ENCODE measurements around the gene EOMES. TPM values are rescaled to one million over a fixed set of nuclear protein-coding genes. Genes with fewer than 3 reads are reported as not detected.

EOMES gene
- total and polyA plus RNA-seq, 12 donors = 0.10 to 1.2 (median 0.35) TPM

- peaks cover 0 to 12% of the 10 kb centered on the region in 2 donors for H3K4me1 ChIP-seq (replicated peaks in 1 of 2)
- no peaks in the 10 kb centered on the region for H3K36me3 ChIP-seq (replicated peaks in 1 of 2)
- TF ChIP-seq POLR2A (IDR thresholded peaks at IDR 0.05) (no peak), CTCF (IDR thresholded peaks at IDR 0.05) (no peak)
- no peaks in the 10 kb centered on the region for H3K27me3 ChIP-seq
- no peak overlapping the region for H3K27ac ChIP-seq
- intact Hi-C loops (cut with DNase I) = no loop called here
- no peak overlapping the region for H3K4me3 ChIP-seq
- 57 to 79% (median 69%) methylated on average over 6 of the region's 6 CpGs for WGBS, 4 donors
- no peaks in the 10 kb centered on the region for H3K9me3 ChIP-seq (replicated peaks in 1 of 3)
- no peak for DNase-seq
Observed at GRCh38 chr3:27671101-27671500, 51.0 kb downstream of the EOMES start.

- DNase-seq = no peak
- peaks cover 0 to 13% of the 10 kb centered on the region in 2 donors for H3K4me1 ChIP-seq (replicated peaks in 1 of 2)
- no peak overlapping the region for H3K4me3 ChIP-seq
- H3K27ac ChIP-seq = no peak overlapping the region
- no peaks in the 10 kb centered on the region for H3K36me3 ChIP-seq (replicated peaks in 1 of 2)
- intact Hi-C loops (cut with DNase I) = no loop called here
- no peaks in the 10 kb centered on the region for H3K27me3 ChIP-seq
- no peaks in the 10 kb centered on the region for H3K9me3 ChIP-seq (replicated peaks in 1 of 3)
- TF ChIP-seq POLR2A (IDR thresholded peaks at IDR 0.05) (no peak), CTCF (IDR thresholded peaks at IDR 0.05) (no peak)
Observed at GRCh38 chr3:27670619-27671018, 51.5 kb downstream of the EOMES start.

GRCh38 chr3:27669591-27669990 lies 52.5 kb downstream of the EOMES start:
- Histone ChIP-seq H3K4me1 (replicated peaks in 1 of 2) (peaks cover 0 to 8% of the 10 kb centered on the region in 2 donors), H3K36me3 (replicated peaks in 1 of 2) (no peaks in the 10 kb centered on the region), H3K27ac (no peak overlapping the region), H3K27me3 (no peaks in the 10 kb centered on the region), H3K4me3 (no peak overlapping the region), H3K9me3 (replicated peaks in 1 of 3) (no peaks in the 10 kb centered on the region)
- intact Hi-C loops (cut with DNase I) = no loop called here
- 90 to 97% (median 92%) methylated on average over 2 of the region's 2 CpGs for WGBS, 4 donors
- DNase-seq = no peak
- TF ChIP-seq POLR2A (IDR thresholded peaks at IDR 0.05) (no peak), CTCF (IDR thresholded peaks at IDR 0.05) (no peak)

GRCh38 chr3:27667751-27668150 lies 54.4 kb downstream of the EOMES start:
- no peaks in the 10 kb centered on the region for H3K36me3 ChIP-seq (replicated peaks in 1 of 2)
- no peaks in the 10 kb centered on the region for H3K9me3 ChIP-seq (replicated peaks in 1 of 3)
- TF ChIP-seq CTCF (IDR thresholded peaks at IDR 0.05) (no peak), POLR2A (IDR thresholded peaks at IDR 0.05) (no peak)
- H3K4me1 ChIP-seq (replicated peaks in 1 of 2) = peaks cover 0 to 8% of the 10 kb centered on the region in 2 donors
- no peak overlapping the region for H3K4me3 ChIP-seq
- H3K27ac ChIP-seq = no peak overlapping the region
- DNase-seq = no peak
- intact Hi-C loops (cut with DNase I) = no loop called here
- H3K27me3 ChIP-seq = no peaks in the 10 kb centered on the region
- 49 to 63% (median 55%) methylated on average over 2 of the region's 2 CpGs for WGBS, 4 donors
